ENCODE data around the gene OR13A1.
"Not testable (repeated sequence)": the region's sequence is repeated elsewhere in the genome, so short reads cannot be mapped to it uniquely, and the experiment has no call there.

DNA sequence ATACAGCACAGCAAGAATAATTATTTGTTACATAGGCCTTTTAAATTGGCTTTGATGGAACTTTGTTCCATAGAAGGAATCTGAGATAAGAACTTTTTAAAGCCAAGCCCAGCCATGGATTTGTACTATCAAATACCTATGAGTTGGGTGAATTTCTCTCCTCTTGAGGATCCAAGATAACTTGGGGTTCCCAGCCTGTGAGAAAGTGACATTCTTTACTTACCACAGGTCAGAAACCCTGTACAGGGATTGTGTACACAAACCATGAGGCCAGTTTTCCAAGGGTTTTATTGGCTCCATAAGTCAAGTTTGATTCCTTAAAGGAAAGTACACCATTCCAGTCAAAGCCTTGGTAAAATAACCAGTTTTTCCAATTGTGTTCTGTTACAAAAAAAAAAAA, 39.3 kb downstream of the OR13A1 start:
- TF ChIP-seq, protein P1, sequence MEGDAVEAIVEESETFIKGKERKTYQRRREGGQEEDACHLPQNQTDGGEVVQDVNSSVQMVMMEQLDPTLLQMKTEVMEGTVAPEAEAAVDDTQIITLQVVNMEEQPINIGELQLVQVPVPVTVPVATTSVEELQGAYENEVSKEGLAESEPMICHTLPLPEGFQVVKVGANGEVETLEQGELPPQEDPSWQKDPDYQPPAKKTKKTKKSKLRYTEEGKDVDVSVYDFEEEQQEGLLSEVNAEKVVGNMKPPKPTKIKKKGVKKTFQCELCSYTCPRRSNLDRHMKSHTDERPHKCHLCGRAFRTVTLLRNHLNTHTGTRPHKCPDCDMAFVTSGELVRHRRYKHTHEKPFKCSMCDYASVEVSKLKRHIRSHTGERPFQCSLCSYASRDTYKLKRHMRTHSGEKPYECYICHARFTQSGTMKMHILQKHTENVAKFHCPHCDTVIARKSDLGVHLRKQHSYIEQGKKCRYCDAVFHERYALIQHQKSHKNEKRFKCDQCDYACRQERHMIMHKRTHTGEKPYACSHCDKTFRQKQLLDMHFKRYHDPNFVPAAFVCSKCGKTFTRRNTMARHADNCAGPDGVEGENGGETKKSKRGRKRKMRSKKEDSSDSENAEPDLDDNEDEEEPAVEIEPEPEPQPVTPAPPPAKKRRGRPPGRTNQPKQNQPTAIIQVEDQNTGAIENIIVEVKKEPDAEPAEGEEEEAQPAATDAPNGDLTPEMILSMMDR (IDR thresholded peaks at IDR 0.05), result not testable (repeated sequence)
- not testable (repeated sequence) for TF ChIP-seq TEAD1 (CRISPR knock-in tag; IDR thresholded peaks at IDR 0.05); SP1 (CRISPR knock-in tag; conservative IDR thresholded peaks at IDR 0.05); USF2 (CRISPR knock-in tag; IDR thresholded peaks at IDR 0.05); ESRRA (CRISPR knock-in tag; IDR thresholded peaks at IDR 0.05; ENCODE audit: borderline replicate concordance); ZBTB43 (CRISPR knock-in tag; IDR thresholded peaks at IDR 0.05); TEAD4 (CRISPR knock-in tag; IDR thresholded peaks at IDR 0.05); GABPB1 (CRISPR knock-in tag; IDR thresholded peaks at IDR 0.05); NR3C1 (CRISPR knock-in tag; conservative IDR thresholded peaks at IDR 0.05; ENCODE audit: low read depth)
- TF ChIP-seq, protein P2, sequence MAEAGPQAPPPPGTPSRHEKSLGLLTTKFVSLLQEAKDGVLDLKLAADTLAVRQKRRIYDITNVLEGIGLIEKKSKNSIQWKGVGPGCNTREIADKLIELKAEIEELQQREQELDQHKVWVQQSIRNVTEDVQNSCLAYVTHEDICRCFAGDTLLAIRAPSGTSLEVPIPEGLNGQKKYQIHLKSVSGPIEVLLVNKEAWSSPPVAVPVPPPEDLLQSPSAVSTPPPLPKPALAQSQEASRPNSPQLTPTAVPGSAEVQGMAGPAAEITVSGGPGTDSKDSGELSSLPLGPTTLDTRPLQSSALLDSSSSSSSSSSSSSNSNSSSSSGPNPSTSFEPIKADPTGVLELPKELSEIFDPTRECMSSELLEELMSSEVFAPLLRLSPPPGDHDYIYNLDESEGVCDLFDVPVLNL (CRISPR knock-in tag; IDR thresholded peaks at IDR 0.05; ENCODE audit: borderline replicate concordance, low read depth), result not testable (repeated sequence)
- TF ChIP-seq, protein P3, sequence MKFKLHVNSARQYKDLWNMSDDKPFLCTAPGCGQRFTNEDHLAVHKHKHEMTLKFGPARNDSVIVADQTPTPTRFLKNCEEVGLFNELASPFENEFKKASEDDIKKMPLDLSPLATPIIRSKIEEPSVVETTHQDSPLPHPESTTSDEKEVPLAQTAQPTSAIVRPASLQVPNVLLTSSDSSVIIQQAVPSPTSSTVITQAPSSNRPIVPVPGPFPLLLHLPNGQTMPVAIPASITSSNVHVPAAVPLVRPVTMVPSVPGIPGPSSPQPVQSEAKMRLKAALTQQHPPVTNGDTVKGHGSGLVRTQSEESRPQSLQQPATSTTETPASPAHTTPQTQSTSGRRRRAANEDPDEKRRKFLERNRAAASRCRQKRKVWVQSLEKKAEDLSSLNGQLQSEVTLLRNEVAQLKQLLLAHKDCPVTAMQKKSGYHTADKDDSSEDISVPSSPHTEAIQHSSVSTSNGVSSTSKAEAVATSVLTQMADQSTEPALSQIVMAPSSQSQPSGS (CRISPR knock-in tag; IDR thresholded peaks at IDR 0.05; ENCODE audit: borderline replicate concordance, low read depth), result not testable (repeated sequence)
- TF ChIP-seq, protein P4, sequence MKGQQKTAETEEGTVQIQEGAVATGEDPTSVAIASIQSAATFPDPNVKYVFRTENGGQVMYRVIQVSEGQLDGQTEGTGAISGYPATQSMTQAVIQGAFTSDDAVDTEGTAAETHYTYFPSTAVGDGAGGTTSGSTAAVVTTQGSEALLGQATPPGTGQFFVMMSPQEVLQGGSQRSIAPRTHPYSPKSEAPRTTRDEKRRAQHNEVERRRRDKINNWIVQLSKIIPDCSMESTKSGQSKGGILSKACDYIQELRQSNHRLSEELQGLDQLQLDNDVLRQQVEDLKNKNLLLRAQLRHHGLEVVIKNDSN (CRISPR knock-in tag; IDR thresholded peaks at IDR 0.05), result not testable (repeated sequence)
